CD4-positive, alpha-beta T cell treated with Interleukin-4 for 4 hours (primary cell): ENCODE measurements around the gene DPAGT1.
"Not testable (repeated sequence)": the region's sequence is repeated elsewhere in the genome, so short reads cannot be mapped to it uniquely, and the experiment has no call there.

ENCODE experiments used
- DNase-seq: peaks from one replicate; pipeline ENCODE4 v3.0.0-alpha.2; 2020

The DPAGT1 gene

GRCh38 chr11:119101759-119102423 lies at the start of gene DPAGT1:
Gene DPAGT1, minus strand, starts transcription at chr11:119101853. Its CDS starts 198 bp downstream, at chr11:119101655.
- DNase-seq: peak; percentile 89

GRCh38 chr11:119149786-119150275 lies 48.2 kb upstream of the DPAGT1 start:
- DNase-seq: no peak

- no peak for DNase-seq
Measured at GRCh38 chr11:119149018-119149785, 47.5 kb upstream of the DPAGT1 start, which contains the start of gene ABCG4. Gene ABCG4, plus strand, starts transcription at chr11:119149052. Its CDS starts 914 bp downstream, at chr11:119149966.

GRCh38 chr11:119148720-119149017 lies 47.0 kb upstream of the DPAGT1 start:
- DNase-seq: no peak

- DNase-seq: no peak
Measured at GRCh38 chr11:119147604-119148333, 46.1 kb upstream of the DPAGT1 start.

GRCh38 chr11:119145551-119145950 lies 43.9 kb upstream of the DPAGT1 start:
- no peak for DNase-seq

GRCh38 chr11:119144825-119145486 lies 43.3 kb upstream of the DPAGT1 start:
- DNase-seq: peak; percentile 24

- not testable (repeated sequence) for DNase-seq
Measured at GRCh38 chr11:119139276-119139675, 37.6 kb upstream of the DPAGT1 start.

GRCh38 chr11:119134389-119134978 lies 32.8 kb upstream of the DPAGT1 start:
- no peak for DNase-seq

GRCh38 chr11:119130662-119131061 lies 29.0 kb upstream of the DPAGT1 start:
- no peak for DNase-seq

GRCh38 chr11:119126675-119127268 lies 25.1 kb upstream of the DPAGT1 start:
- no peak for DNase-seq

GRCh38 chr11:119125821-119126220 lies 24.2 kb upstream of the DPAGT1 start:
- no peak for DNase-seq

GRCh38 chr11:119121811-119122124 lies 20.1 kb upstream of the DPAGT1 start:
- no peak for DNase-seq

GRCh38 chr11:119121008-119121810 lies 19.6 kb upstream of the DPAGT1 start, which contains the start of gene HINFP:
Gene HINFP, plus strand, starts transcription at chr11:119121580. Its CDS starts 5,365 bp downstream, at chr11:119126945.
- peak; percentile 99 for DNase-seq

GRCh38 chr11:119120639-119121007 lies 19.0 kb upstream of the DPAGT1 start:
- no peak for DNase-seq

GRCh38 chr11:119118946-119119345 lies 17.3 kb upstream of the DPAGT1 start:
- DNase-seq: no peak

- no peak for DNase-seq
Measured at GRCh38 chr11:119118227-119118626, 16.6 kb upstream of the DPAGT1 start.

- no peak for DNase-seq
Measured at GRCh38 chr11:119117004-119117706, 15.5 kb upstream of the DPAGT1 start.

GRCh38 chr11:119116601-119117000 lies 14.9 kb upstream of the DPAGT1 start:
- DNase-seq: no peak

GRCh38 chr11:119116235-119116594 lies 14.6 kb upstream of the DPAGT1 start:
- DNase-seq: no peak
